ENCODE measurements around the gene SLC25A51. TPM values are rescaled to one million over a fixed set of nuclear protein-coding genes. Genes with fewer than 3 reads are reported as not detected.

SLC25A51 gene
- total and polyA plus RNA-seq, 3 donors from 2014 or later = 18.4 to 27.4 (median 19.1) TPM

DNA sequence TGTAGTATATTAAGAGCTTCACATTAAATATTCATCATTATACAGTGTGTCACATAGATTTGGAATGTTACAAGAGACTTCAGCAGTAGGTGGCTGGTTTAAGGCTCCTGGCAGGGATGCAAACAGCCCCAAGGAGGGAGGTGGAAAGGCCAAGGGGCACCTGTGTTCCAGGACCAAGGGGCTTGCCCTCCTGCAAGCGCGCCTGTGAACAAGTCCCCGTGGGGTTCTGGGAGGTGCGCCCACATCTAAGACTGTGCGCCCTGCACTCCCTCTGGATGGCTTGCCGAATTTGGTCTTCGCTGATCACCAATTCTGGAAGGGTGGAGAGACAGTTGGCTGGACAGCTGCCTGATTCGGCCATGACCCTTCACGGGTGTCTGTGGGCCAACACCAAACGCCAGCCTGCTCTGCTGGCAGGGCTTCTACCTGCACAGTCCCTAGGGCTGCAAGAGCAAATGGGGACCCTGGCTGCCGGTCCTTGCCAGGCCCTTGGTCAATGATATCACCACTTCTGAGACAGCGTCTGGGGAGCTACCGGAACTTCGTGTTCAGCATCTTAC, 12.1 kb upstream of the SLC25A51 start:
- intact Hi-C loops (cut with DNase I; ENCODE audit: low total_unique reads) = loop anchor here (10.0 kb wide), 1 partner anchor 149 kb away; the partner anchor contains the start of gene SHB
- DNase-seq = no peak
- H3K4me1 ChIP-seq = peaks cover 5% of the 10 kb centered on the region
- no peak for TF ChIP-seq POLR2A (IDR thresholded peaks at IDR 0.05)
- TF ChIP-seq, protein P1, sequence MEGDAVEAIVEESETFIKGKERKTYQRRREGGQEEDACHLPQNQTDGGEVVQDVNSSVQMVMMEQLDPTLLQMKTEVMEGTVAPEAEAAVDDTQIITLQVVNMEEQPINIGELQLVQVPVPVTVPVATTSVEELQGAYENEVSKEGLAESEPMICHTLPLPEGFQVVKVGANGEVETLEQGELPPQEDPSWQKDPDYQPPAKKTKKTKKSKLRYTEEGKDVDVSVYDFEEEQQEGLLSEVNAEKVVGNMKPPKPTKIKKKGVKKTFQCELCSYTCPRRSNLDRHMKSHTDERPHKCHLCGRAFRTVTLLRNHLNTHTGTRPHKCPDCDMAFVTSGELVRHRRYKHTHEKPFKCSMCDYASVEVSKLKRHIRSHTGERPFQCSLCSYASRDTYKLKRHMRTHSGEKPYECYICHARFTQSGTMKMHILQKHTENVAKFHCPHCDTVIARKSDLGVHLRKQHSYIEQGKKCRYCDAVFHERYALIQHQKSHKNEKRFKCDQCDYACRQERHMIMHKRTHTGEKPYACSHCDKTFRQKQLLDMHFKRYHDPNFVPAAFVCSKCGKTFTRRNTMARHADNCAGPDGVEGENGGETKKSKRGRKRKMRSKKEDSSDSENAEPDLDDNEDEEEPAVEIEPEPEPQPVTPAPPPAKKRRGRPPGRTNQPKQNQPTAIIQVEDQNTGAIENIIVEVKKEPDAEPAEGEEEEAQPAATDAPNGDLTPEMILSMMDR (IDR thresholded peaks at IDR 0.05) = no peak
- no peaks in the 10 kb centered on the region for H3K9me3 ChIP-seq
- no peak overlapping the region for H3K4me3 ChIP-seq
- H3K36me3 ChIP-seq (ENCODE audit: low read depth, missing control alignments) = no peaks in the 10 kb centered on the region
- WGBS, 2 donors = 87 to 94% methylated on average over 8 to 14 of the region's 14 CpGs
- no peak overlapping the region for H3K27ac ChIP-seq
- no peaks in the 10 kb centered on the region for H3K27me3 ChIP-seq

DNA sequence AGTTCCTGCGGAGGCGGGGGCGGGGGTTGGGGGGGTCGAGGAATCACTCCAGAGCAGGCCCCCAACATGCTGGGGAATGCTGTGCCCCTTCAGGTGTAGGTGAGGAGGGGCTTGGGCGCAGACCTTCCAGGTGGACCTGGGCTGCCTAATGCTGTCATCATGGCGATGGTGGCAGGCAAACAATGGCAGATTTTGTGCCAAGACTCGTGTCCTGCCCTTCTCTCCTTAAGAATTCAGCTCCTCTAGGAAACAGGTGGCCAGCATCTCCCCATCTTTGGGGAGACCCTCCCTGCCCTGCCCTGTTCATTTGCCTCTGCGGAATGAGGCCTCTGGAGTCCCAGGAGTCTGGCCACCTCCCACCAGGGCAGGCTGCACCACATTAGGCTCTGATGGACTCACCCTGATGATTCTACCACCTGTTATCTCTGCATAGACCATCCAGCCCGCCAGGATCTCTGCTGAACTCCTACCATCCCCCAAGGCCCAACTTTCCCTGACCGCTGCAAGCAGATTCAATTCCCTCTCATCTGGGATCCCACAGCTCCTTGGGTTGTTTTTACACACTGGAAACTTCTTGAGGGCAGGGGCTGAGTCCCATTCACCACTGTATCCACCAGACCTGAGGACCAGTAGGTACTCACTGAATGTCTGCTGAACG, 10.9 kb upstream of the SLC25A51 start:
- no peaks in the 10 kb centered on the region for H3K36me3 ChIP-seq (ENCODE audit: low read depth, missing control alignments)
- H3K4me1 ChIP-seq = peaks cover 5% of the 10 kb centered on the region
- H3K9me3 ChIP-seq = no peaks in the 10 kb centered on the region
- WGBS, 2 donors = 84 to 93% methylated on average over 9 to 11 of the region's 11 CpGs
- TF ChIP-seq POLR2A (IDR thresholded peaks at IDR 0.05) = no peak
- TF ChIP-seq, protein P1 (IDR thresholded peaks at IDR 0.05) = no peak
- no peak overlapping the region for H3K4me3 ChIP-seq
- DNase-seq = no peak
- H3K27ac ChIP-seq = no peak overlapping the region
- intact Hi-C loops (cut with DNase I; ENCODE audit: low total_unique reads) = loop anchor here (10.0 kb wide), 1 partner anchor 150 kb away; the partner anchor contains the start of gene SHB
- H3K27me3 ChIP-seq = no peaks in the 10 kb centered on the region

DNA sequence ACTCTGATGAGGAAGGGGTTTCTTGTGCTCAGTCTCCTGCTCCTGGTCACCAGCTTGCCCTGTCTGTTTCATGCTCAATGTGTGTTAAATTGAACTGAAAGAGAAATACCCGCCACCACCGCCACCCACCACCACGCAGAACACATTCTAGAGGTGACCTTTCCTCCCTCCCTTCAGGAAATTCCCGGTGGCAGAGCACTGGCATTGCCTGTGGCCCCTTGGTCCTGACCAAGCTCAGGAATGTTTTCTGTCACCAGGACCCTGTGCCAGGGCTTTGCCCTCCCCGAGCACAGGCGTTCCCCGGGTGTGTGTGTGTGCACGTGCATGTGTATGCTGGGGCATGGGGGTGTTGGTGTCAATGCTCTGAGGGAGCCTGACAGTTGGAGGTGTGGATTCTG, 10.2 kb upstream of the SLC25A51 start:
- Histone ChIP-seq H3K4me1 (peaks cover 5% of the 10 kb centered on the region), H3K27me3 (no peaks in the 10 kb centered on the region), H3K27ac (no peak overlapping the region), H3K9me3 (no peaks in the 10 kb centered on the region), H3K36me3 (ENCODE audit: low read depth, missing control alignments) (no peaks in the 10 kb centered on the region), H3K4me3 (no peak overlapping the region)
- no peak for DNase-seq
- TF ChIP-seq POLR2A (IDR thresholded peaks at IDR 0.05) = no peak
- TF ChIP-seq, protein P1 (IDR thresholded peaks at IDR 0.05) = no peak
- WGBS, 2 donors = 87 to 93% methylated on average over 3 to 8 of the region's 8 CpGs
- intact Hi-C loops (cut with DNase I; ENCODE audit: low total_unique reads) = loop anchor here (10.0 kb wide), 1 partner anchor 151 kb away; the partner anchor contains the start of gene SHB

DNA sequence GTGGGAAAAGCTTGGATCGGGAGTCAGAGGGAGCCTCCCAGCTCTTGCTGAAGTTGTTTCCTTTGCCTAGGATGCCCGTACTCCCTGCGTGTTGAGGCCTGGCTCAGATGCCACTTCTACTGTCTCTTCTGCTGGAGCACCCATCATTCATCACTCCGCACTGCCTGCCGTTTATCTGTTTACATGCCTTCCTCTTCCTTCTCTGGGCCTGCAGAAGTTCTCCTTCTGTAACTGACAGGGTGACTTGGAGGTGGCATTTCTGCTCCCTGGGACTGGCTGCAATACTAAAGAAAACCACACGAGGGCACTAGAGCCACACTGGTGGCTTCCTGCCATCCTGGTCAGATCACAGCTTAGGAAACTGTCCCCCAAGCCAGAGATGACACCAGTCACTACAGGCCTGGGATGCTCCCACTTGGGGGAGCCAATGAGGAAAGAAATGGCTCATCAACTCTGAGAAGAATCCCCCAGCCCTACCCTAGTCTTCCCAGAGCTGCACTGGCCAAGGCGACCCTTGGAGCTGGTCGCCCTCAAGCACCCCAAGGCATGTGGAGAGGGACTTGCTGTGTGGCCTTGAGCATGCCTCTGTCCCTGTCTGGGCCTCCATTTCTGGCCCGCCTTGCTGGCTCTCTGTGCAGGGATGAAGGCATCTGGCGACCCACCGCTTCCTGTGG, 9.7 kb upstream of the SLC25A51 start:
- Histone ChIP-seq H3K36me3 (ENCODE audit: low read depth, missing control alignments) (no peaks in the 10 kb centered on the region), H3K27ac (no peak overlapping the region), H3K27me3 (no peaks in the 10 kb centered on the region), H3K9me3 (no peaks in the 10 kb centered on the region), H3K4me3 (no peak overlapping the region), H3K4me1 (peaks cover 5% of the 10 kb centered on the region)
- WGBS, 2 donors = 51 to 67% methylated on average over 9 to 11 of the region's 11 CpGs
- TF ChIP-seq POLR2A (IDR thresholded peaks at IDR 0.05) = no peak
- TF ChIP-seq, protein P1 (IDR thresholded peaks at IDR 0.05) = peak; percentile 82 to 97 (median 90)
- intact Hi-C loops (cut with DNase I; ENCODE audit: low total_unique reads) = loop anchor here (10.0 kb wide), 1 partner anchor 151 kb away; the partner anchor contains the start of gene SHB
- peak; percentile 84 for DNase-seq

Data from testis (tissue), 3 donors.